NT2/D1 (cell line): Measurements from ENCODE around the gene MED6.
A peak's percentile ranks its signal among the peaks of the same experiment; 100 is the strongest.

Experiments
- DNase-seq: peaks from one replicate; pipeline ENCODE4 v3.0.0-alpha.2; 2011; ENCODE audit warnings: low read depth, low spot score
- H3K27me3 ChIP-seq: 2 replicates; pipeline ENCODE4 v1.6.0; 2011; ENCODE audit warnings: mild to moderate bottlenecking; ENCODE audit not compliant: insufficient read length, insufficient read depth
- H3K36me3 ChIP-seq: 2 replicates; pipeline ENCODE4 v1.6.1; 2011; ENCODE audit warnings: mild to moderate bottlenecking, low read length, mixed read lengths; ENCODE audit not compliant: insufficient read depth, insufficient read length
- H3K4me1 ChIP-seq: 2 replicates; pipeline ENCODE4 v1.5.1; 2011; ENCODE audit not compliant: insufficient read depth, insufficient read length
- H3K4me3 ChIP-seq: 2 replicates; pipeline ENCODE4 v1.5.1; 2011; ENCODE audit warnings: low read depth; ENCODE audit not compliant: insufficient read length
- H3K9ac ChIP-seq: 2 replicates; pipeline ENCODE4 v1.6.0; 2011; ENCODE audit warnings: low read depth; ENCODE audit not compliant: insufficient read length
- H3K9me3 ChIP-seq: 2 replicates; pipeline ENCODE4 v1.5.1; 2011; ENCODE audit warnings: mild to moderate bottlenecking, low read length; ENCODE audit not compliant: insufficient read depth
- SUZ12 ChIP-seq: IDR thresholded peaks from 2 replicates; pipeline ENCODE4 v1.6.1; 2011; ENCODE audit not compliant: insufficient read length, insufficient read depth; ENCODE audit errors: extremely low read depth
- YY1 ChIP-seq: IDR thresholded peaks from 2 replicates; pipeline ENCODE4 v1.6.1; 2011; ENCODE audit not compliant: insufficient read length, insufficient read depth
- ZNF274 ChIP-seq: IDR thresholded peaks from 2 replicates; pipeline ENCODE4 v1.6.1; 2011; ENCODE audit warnings: mild to moderate bottlenecking, low read depth, low read length

Gene MED6

DNA sequence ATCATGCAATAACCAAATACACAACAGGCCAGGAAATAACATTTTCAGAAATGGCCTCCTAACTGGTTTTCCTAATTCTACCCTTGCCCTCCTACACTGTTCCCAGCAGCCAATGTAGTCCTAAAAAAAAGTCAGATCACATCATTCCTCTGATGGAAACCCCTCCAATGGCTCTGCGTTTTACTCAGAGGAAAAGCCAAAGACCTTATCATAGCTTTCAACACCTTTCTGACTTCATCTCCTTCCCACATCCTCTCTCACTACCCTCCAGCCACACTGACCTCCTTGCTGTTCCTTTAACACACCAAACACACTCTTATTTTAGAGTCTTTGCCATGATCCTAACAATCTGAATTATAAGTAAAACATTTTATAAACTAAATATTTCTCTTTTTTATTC, 1.1 kb downstream of the MED6 start:
- no peak for DNase-seq
- H3K4me1 ChIP-seq: no peaks in the 10 kb centered on the region
- peak overlapping the region; percentile 8 for H3K4me3 ChIP-seq
- no peaks in the 10 kb centered on the region for H3K9me3 ChIP-seq
- H3K36me3 ChIP-seq: peaks cover 25% of the 10 kb centered on the region
- no peak overlapping the region for H3K9ac ChIP-seq
- TF ChIP-seq ZNF274 (no peak), SUZ12 (no peak)
- H3K27me3 ChIP-seq: no peaks in the 10 kb centered on the region

DNA sequence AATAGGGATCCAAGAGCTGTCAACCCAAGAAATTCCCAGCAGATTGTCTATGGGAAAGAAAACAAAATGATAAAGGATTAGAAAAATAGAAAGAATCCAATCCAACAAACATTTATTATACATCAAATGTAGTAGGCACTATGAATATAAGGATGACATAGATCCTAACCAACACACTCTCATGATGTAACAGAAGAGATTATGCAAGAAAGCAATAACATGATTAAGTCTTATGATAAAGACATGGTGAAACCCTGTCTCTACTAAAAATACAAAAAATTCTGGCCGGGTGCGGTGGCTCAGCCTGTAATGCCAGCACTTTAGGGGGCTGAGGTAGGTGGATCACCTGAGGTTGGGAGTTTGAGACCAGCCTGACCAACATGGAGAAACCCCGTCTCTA, 2.7 kb downstream of the MED6 start:
- TF ChIP-seq YY1: no peak
- no peak for TF ChIP-seq ZNF274
- TF ChIP-seq SUZ12: no peak
- Histone ChIP-seq H3K4me1 (no peaks in the 10 kb centered on the region), H3K9me3 (no peaks in the 10 kb centered on the region), H3K9ac (no peak overlapping the region), H3K27me3 (no peaks in the 10 kb centered on the region), H3K4me3 (no peak overlapping the region), H3K36me3 (peaks cover 41% of the 10 kb centered on the region)
- DNase-seq: no peak

GRCh38 chr14:70595443-70596185, 4.8 kb downstream of the MED6 start:
- Histone ChIP-seq H3K9ac (no peak overlapping the region), H3K36me3 (peaks cover 60% of the 10 kb centered on the region), H3K4me3 (no peak overlapping the region), H3K9me3 (no peaks in the 10 kb centered on the region), H3K27me3 (no peaks in the 10 kb centered on the region), H3K4me1 (no peaks in the 10 kb centered on the region)
- no peak for DNase-seq
- TF ChIP-seq YY1 (no peak), ZNF274 (no peak), SUZ12 (no peak)

- DNase-seq: no peak
These were observed 6.0 kb downstream of the MED6 start for GRCh38 chr14:70594461-70594860.

GRCh38 chr14:70585231-70585630, 15.2 kb downstream of the MED6 start:
- no peak for DNase-seq
- no peak for TF ChIP-seq ZNF274
- no peak for TF ChIP-seq SUZ12
- TF ChIP-seq YY1: no peak
- H3K9me3 ChIP-seq: no peaks in the 10 kb centered on the region

More at GRCh38 chr14:70594461-70594860, 6.0 kb downstream of the MED6 start:
- Histone ChIP-seq H3K27me3 (no peaks in the 10 kb centered on the region), H3K4me1 (no peaks in the 10 kb centered on the region), H3K9me3 (no peaks in the 10 kb centered on the region), H3K4me3 (no peak overlapping the region), H3K9ac (no peak overlapping the region), H3K36me3 (peaks cover 71% of the 10 kb centered on the region)
- TF ChIP-seq ZNF274: no peak
- no peak for TF ChIP-seq SUZ12
- no peak for TF ChIP-seq YY1

DNA sequence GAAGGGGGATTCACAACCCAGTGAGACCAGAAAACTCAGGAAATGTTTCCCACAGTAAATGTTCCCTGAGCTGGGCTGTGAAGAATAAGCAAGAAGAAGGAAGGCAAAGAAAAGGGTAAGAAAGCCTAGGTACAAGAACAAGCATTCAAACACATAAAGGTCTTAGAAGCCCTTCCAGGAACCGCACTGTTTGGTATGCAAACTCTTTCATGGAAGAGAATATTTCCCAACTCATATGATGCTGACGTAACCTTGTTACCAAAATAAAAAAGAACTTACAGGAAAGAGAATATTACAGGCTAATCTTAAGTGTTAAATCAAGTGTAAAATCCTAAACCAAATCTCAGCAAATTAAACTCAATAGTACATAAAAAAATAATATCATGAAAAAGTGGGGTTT, 23.6 kb downstream of the MED6 start:
- no peak for TF ChIP-seq ZNF274
- TF ChIP-seq YY1: no peak
- no peak for TF ChIP-seq SUZ12
- H3K9ac ChIP-seq: no peak overlapping the region
- H3K9me3 ChIP-seq: no peaks in the 10 kb centered on the region
- no peak overlapping the region for H3K4me3 ChIP-seq
- H3K27me3 ChIP-seq: no peaks in the 10 kb centered on the region
- no peak for DNase-seq
- H3K4me1 ChIP-seq: no peaks in the 10 kb centered on the region
- H3K36me3 ChIP-seq: peaks cover 14% of the 10 kb centered on the region

More at GRCh38 chr14:70585231-70585630, 15.2 kb downstream of the MED6 start:
- Histone ChIP-seq H3K36me3 (peaks cover 74% of the 10 kb centered on the region), H3K4me3 (no peak overlapping the region), H3K9ac (no peak overlapping the region), H3K4me1 (no peaks in the 10 kb centered on the region), H3K27me3 (no peaks in the 10 kb centered on the region)

DNA sequence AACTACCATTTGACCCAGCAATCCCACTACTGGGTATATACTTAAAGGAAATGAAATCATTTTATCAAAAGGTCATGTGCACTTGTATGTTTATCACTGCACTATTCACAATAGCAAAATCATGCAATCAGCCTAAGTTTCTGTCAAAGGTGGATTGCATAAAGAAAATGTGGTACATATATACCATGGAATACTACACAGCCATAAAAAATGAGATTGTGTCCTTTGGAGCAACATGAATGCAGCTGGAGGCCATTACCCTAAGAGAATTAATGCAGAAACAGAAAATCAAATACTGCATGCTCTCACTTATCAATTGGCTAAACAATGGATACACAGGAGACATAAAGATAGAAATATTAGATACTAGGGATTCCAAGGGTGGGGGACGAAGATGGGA, 27.4 kb downstream of the MED6 start:
- H3K27me3 ChIP-seq: no peaks in the 10 kb centered on the region
- H3K4me1 ChIP-seq: no peaks in the 10 kb centered on the region
- H3K9me3 ChIP-seq: no peaks in the 10 kb centered on the region
- H3K9ac ChIP-seq: no peak overlapping the region
- no peak for DNase-seq
- H3K4me3 ChIP-seq: no peak overlapping the region
- H3K36me3 ChIP-seq: no peaks in the 10 kb centered on the region
- TF ChIP-seq YY1 (no peak), SUZ12 (no peak), ZNF274 (no peak)

GRCh38 chr14:70571139-70571538, 29.3 kb downstream of the MED6 start:
- DNase-seq: no peak
- peaks cover 5% of the 10 kb centered on the region for H3K36me3 ChIP-seq
- H3K4me1 ChIP-seq: no peaks in the 10 kb centered on the region
- no peak overlapping the region for H3K4me3 ChIP-seq
- H3K27me3 ChIP-seq: no peaks in the 10 kb centered on the region
- no peak for TF ChIP-seq ZNF274
- no peak for TF ChIP-seq YY1
- H3K9me3 ChIP-seq: peaks cover 12% of the 10 kb centered on the region
- no peak overlapping the region for H3K9ac ChIP-seq
